Suprapubic skin (tissue), 4 donors: ENCODE results near the gene IFNL4. TPM values are rescaled to one million over a fixed set of nuclear protein-coding genes. Genes with fewer than 3 reads are reported as not detected.
"Not testable (repeated sequence)": the region's sequence is repeated elsewhere in the genome, so short reads cannot be mapped to it uniquely, and the experiment has no call there.

Experiments
- DNase-seq, 2 donors: peaks; one replicate each; pipeline ENCODE4 v3.0.0-alpha.2; 2019; ENCODE audit warnings: low spot score in 2 of 2
- H3K27ac ChIP-seq: fragments of 200-600 bp; sonication (generic); one replicate; pipeline ENCODE4 v1.5.1; 2019
- H3K27me3 ChIP-seq: fragments of 200-600 bp; sonication (generic); one replicate; pipeline ENCODE4 v1.5.1; 2019
- H3K36me3 ChIP-seq: fragments of 200-600 bp; sonication (generic); one replicate; pipeline ENCODE4 v1.5.1; 2019
- H3K4me1 ChIP-seq: fragments of 200-600 bp; sonication (generic); one replicate; pipeline ENCODE4 v1.5.1; 2019
- H3K4me3 ChIP-seq: fragments of 200-600 bp; sonication (generic); one replicate; pipeline ENCODE4 v1.5.1; 2019; ENCODE audit warnings: mild to moderate bottlenecking
- H3K9me3 ChIP-seq: fragments of 200-600 bp; sonication (generic); one replicate; pipeline ENCODE4 v1.5.1; 2019
- EP300 ChIP-seq: sonication (generic); formaldehyde crosslinking; IDR thresholded peaks from one replicate; pipeline ENCODE4 v1.6.1; 2017; ENCODE audit warnings: antibody characterized with exemption
- POLR2A ChIP-seq, 2 donors: fragments of 450-650 bp; IDR thresholded peaks; one replicate each; pipeline ENCODE4 v1.6.1; 2017; ENCODE audit warnings: antibody characterized with exemption in 2 of 2, mild to moderate bottlenecking in 2 of 2, moderate library complexity in 2 of 2
- POLR2AphosphoS5 ChIP-seq, 3 donors: sonication (generic); formaldehyde crosslinking; IDR thresholded peaks; one replicate each; pipeline ENCODE4 v1.6.1; 2017; ENCODE audit warnings: antibody characterized with exemption in 3 of 3
- WGBS: methylation state at CpG from one replicate; pipeline ENCODE4 v1.1.5; 2018; 5-methylcytosine and 5-hydroxymethylcytosine counted together
- total RNA-seq, 4 donors: library from RNA; depleted of rRNA; stranded (reverse); fragments of >200 nt; gene quantifications; one replicate each; pipeline ENCODE4 v1.1.0, GENCODE V29; 2016
- TF ChIP-seq, protein P1 (sequence below), 2 donors: fragments of 200-600 bp in 1 of 2; fragments of 450-650 bp in 1 of 2; sonication (generic) in 1 of 2; IDR thresholded peaks; one replicate each; pipeline ENCODE4 v1.5.1; 2016 to 2019; ENCODE audit warnings: antibody characterized with exemption in 2 of 2, mild to moderate bottlenecking in 1 of 2, moderate library complexity in 1 of 2

IFNL4 gene
- total RNA-seq, 4 donors from 2014 or later, result not detected

GRCh38 chr19:39284032-39284431 lies 35.4 kb upstream of the IFNL4 start:
- no peak for DNase-seq
- TF ChIP-seq POLR2AphosphoS5 (IDR thresholded peaks at IDR 0.05), result no peak
- TF ChIP-seq, protein P1, sequence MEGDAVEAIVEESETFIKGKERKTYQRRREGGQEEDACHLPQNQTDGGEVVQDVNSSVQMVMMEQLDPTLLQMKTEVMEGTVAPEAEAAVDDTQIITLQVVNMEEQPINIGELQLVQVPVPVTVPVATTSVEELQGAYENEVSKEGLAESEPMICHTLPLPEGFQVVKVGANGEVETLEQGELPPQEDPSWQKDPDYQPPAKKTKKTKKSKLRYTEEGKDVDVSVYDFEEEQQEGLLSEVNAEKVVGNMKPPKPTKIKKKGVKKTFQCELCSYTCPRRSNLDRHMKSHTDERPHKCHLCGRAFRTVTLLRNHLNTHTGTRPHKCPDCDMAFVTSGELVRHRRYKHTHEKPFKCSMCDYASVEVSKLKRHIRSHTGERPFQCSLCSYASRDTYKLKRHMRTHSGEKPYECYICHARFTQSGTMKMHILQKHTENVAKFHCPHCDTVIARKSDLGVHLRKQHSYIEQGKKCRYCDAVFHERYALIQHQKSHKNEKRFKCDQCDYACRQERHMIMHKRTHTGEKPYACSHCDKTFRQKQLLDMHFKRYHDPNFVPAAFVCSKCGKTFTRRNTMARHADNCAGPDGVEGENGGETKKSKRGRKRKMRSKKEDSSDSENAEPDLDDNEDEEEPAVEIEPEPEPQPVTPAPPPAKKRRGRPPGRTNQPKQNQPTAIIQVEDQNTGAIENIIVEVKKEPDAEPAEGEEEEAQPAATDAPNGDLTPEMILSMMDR (IDR thresholded peaks at IDR 0.05), result no peak
- no peak overlapping the region for H3K4me3 ChIP-seq
- no peaks in the 10 kb centered on the region for H3K36me3 ChIP-seq
- peaks cover 8% of the 10 kb centered on the region for H3K9me3 ChIP-seq
- WGBS, result 88% methylated on average over 1 of the region's 1 CpG
- no peaks in the 10 kb centered on the region for H3K27me3 ChIP-seq
- H3K4me1 ChIP-seq, result no peaks in the 10 kb centered on the region
- H3K27ac ChIP-seq, result no peak overlapping the region

DNA sequence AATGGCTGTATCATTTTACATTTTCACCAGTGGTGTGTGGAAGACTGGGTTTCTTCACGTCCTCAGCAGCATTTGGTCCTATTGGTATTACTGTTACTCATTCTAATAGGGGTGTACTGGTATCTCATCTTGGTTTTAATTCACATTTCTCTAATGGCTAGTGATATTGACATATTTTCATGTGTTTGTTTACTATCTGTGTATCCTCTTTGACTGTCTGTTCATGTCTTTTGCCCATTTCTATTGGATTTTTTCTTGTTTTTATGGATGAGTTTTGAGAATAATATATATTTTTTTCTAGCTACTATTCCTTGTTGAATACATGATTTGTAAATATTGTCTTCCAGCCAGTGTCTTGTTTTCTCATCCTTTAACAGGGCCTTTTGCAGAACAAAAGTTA lies 33.4 kb upstream of the IFNL4 start:
- DNase-seq, result no peak
- no peak for TF ChIP-seq POLR2A (IDR thresholded peaks at IDR 0.05)
- Histone ChIP-seq H3K9me3 (peaks cover 8% of the 10 kb centered on the region), H3K4me1 (no peaks in the 10 kb centered on the region), H3K4me3 (no peak overlapping the region), H3K27me3 (no peaks in the 10 kb centered on the region), H3K36me3 (no peaks in the 10 kb centered on the region), H3K27ac (no peak overlapping the region)
- 72% methylated on average over 1 of the region's 1 CpG for WGBS

DNA sequence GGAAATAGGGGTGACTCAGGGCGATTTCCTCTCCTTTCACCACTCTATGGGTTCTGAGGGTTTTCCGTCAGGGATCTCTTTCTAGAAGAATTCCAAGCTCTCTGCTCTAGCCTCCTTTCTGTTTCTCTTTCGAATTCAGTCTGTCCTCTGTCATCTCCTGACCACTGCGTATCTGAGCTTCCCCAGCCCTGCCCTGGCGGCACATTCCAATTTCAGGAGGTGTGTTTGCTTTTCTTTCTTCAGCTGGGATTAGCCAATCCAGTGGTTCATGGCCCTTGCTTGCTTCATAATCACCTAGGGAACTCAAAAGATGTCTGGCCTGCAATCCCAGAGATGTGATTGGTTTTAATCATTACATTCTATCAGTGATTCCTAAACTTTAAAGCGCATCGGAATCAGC lies 28.9 kb upstream of the IFNL4 start:
- 85% methylated on average over 7 of the region's 7 CpGs for WGBS

GRCh38 chr19:39276740-39277139 lies 28.1 kb upstream of the IFNL4 start:
- H3K27me3 ChIP-seq, result peaks cover 2% of the 10 kb centered on the region
- no peak overlapping the region for H3K27ac ChIP-seq
- peaks cover under 1% of the 10 kb centered on the region for H3K9me3 ChIP-seq
- DNase-seq, result peak in 1 of 2 donors; percentile 8
- WGBS, result 89% methylated on average over 5 of the region's 5 CpGs
- H3K4me1 ChIP-seq, result no peaks in the 10 kb centered on the region
- TF ChIP-seq, protein P1 (IDR thresholded peaks at IDR 0.05), result no peak
- no peak for TF ChIP-seq POLR2A (IDR thresholded peaks at IDR 0.05)
- TF ChIP-seq POLR2AphosphoS5 (IDR thresholded peaks at IDR 0.05), result no peak
- TF ChIP-seq EP300, result no peak
- no peaks in the 10 kb centered on the region for H3K36me3 ChIP-seq
- no peak overlapping the region for H3K4me3 ChIP-seq

More for the DNA sequence above, 28.9 kb upstream of the IFNL4 start:
- H3K4me1 ChIP-seq, result no peaks in the 10 kb centered on the region
- H3K27me3 ChIP-seq, result peaks cover 2% of the 10 kb centered on the region
- H3K9me3 ChIP-seq, result peaks cover 8% of the 10 kb centered on the region
- DNase-seq, result peak in 1 of 2 donors; percentile 2
- no peak overlapping the region for H3K27ac ChIP-seq
- TF ChIP-seq POLR2AphosphoS5 (IDR thresholded peaks at IDR 0.05), result no peak
- TF ChIP-seq, protein P1 (IDR thresholded peaks at IDR 0.05), result no peak
- TF ChIP-seq POLR2A (IDR thresholded peaks at IDR 0.05), result no peak
- TF ChIP-seq EP300, result no peak
- H3K4me3 ChIP-seq, result no peak overlapping the region
- H3K36me3 ChIP-seq, result no peaks in the 10 kb centered on the region

DNA sequence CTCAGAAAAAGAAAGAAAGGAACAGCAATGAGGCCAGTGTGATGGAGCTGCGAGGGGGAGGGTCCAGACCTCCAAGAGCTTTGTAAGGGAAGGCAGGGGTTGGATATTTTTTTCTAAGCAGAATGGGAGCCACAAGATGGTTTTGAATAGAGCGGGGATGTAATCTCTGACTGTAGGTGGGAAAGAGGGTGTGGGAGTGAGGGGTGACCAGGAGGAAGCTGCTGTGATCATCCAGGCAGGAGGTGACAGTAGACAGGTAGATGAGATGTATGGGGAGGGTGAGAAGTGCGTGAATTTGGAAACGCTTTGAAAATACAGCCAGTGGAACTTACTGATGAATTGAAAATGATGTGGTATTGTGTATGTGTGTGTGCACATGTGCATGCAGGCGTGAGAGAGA lies 26.9 kb upstream of the IFNL4 start:
- TF ChIP-seq, protein P1 (IDR thresholded peaks at IDR 0.05), result no peak
- TF ChIP-seq POLR2AphosphoS5 (IDR thresholded peaks at IDR 0.05) (no peak), EP300 (no peak), POLR2A (IDR thresholded peaks at IDR 0.05) (no peak)
- Histone ChIP-seq H3K36me3 (no peaks in the 10 kb centered on the region), H3K4me1 (no peaks in the 10 kb centered on the region), H3K9me3 (no peaks in the 10 kb centered on the region), H3K27me3 (peaks cover 7% of the 10 kb centered on the region), H3K27ac (no peak overlapping the region), H3K4me3 (no peak overlapping the region)
- DNase-seq, result peak in 1 of 2 donors; percentile 31
- 81% methylated on average over 5 of the region's 5 CpGs for WGBS

- H3K27ac ChIP-seq, H3K9me3 ChIP-seq, H3K4me1 ChIP-seq, H3K36me3 ChIP-seq, H3K4me3 ChIP-seq: not testable (repeated sequence)
- DNase-seq, result peak; percentile 4 to 35
- 86% methylated on average over 5 of the region's 5 CpGs for WGBS
- H3K27me3 ChIP-seq, result peaks cover 15% of the 10 kb centered on the region
Observed at GRCh38 chr19:39273859-39274258, 25.2 kb upstream of the IFNL4 start.
